HG03060 (cell line): ENCODE results near the gene MUC12.
"Not testable (repeated sequence)": the region's sequence is repeated elsewhere in the genome, so short reads cannot be mapped to it uniquely, and the experiment has no call there.

Source experiments
- ATAC-seq: cut with Tn5 transposase; IDR thresholded peaks from one replicate; pipeline ENCODE4 v1.9.1; 2021; ENCODE audit warnings: low read depth, moderate number of reproducible peaks; ENCODE audit not compliant: unreplicated experiment

The MUC12 gene

GRCh38 chr7:100983451-100984187 lies 14.3 kb downstream of the MUC12 start:
- ATAC-seq, result no peak

DNA sequence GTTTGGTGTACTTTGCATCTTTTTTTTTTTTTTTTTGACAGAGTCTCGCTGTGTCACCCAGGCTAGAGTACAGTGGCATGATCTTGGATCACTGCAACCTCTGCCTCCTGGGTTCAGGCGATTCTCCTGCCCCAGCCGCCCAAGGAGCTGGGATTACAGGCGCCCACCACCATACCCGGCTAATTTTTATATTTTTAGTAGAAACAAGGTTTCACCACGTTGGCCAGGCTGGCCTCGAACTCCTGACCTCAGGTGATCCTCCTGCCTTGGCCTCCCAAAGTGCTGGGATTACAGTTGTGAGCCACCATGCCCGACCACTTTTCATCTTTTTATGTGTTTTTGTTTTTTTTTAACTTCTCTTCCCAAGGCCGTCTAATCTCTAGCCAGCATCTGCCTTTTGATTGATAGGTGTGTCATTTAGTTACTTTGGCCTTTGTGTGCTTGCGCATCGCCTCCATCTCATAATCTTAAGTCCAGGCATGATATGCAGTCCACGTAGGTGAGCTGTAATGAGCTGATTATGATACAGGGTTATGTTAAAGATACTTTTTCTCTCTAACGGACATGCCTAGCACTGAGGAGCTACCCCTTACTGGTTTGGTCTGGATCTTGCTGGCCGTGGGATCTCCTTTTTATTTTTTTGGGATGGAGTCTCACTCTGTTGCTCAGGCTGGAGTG lies 15.0 kb downstream of the MUC12 start:
- ATAC-seq, result not testable (repeated sequence)

DNA sequence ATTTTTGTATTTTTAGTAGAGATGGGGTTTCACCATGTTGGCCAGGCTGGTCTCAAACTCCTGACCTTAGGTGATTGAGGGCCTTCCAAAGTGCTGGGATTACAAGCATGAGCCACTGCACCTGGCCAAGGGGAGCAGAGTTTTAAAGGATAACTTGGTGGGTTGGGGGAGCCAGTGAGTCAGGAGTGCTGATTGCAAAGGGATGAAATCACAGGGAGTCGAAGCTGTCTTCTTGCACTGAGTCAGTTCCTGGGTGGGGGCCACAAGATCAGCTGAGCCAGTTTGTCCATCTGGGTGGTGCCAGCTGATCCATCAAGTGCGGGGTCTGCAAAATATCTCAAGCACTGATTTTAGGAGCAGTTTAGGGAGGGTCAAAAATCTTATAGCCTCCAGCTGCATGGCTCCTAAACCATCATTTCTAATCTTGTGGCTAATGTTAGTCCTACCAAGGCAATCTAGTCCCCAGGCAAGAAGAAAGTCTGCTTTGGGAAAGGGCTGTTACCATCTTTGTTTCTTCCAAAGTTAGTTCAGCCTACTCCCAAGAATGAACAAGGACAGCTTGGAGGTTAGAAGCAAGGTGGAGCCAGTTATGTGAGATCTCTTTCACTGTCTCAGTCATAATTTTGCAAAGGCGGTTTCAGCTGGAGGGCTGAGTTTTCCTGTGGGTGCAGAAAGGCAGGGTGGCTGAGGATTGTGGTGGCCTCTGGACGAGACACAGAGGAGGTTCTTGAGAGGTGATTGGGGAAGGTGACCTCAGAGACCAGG lies 15.8 kb downstream of the MUC12 start:
- ATAC-seq, result not testable (repeated sequence)

DNA sequence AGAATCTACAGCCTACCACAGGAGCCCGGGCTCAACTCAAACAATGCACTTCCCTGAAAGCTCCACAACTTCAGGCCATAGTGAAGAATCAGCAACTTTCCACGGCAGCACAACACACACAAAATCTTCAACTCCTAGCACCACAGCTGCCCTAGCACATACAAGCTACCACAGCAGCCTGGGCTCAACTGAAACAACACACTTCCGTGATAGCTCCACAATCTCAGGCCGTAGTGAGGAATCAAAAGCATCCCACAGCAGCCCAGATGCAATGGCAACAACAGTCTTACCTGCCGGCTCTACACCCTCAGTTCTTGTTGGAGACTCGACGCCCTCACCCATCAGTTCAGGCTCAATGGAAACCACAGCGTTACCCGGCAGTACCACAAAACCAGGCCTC lies 22.3 kb downstream of the MUC12 start:
- ATAC-seq, result no peak

DNA sequence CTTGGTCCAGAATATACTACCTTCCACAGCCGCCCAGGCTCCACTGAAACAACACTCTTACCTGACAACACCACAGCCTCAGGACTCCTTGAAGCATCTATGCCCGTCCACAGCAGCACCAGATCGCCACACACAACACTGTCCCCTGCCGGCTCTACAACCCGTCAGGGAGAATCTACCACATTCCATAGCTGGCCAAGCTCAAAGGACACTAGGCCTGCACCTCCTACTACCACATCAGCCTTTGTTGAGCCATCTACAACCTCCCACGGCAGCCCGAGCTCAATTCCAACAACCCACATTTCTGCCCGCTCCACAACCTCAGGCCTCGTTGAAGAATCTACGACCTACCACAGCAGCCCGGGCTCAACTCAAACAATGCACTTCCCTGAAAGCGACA lies 22.9 kb downstream of the MUC12 start:
- ATAC-seq, result not testable (repeated sequence)

DNA sequence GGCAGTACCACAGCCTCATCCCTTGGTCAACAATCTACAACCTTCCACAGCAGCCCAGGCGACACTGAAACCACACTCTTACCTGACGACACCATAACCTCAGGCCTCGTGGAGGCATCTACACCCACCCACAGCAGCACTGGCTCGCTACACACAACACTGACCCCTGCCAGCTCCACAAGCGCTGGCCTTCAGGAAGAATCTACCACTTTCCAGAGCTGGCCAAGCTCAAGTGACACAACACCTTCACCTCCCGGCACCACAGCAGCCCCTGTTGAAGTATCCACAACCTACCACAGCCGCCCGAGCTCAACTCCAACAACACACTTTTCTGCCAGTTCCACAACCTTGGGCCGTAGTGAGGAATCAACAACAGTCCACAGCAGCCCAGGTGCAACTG lies 25.3 kb downstream of the MUC12 start:
- ATAC-seq, result not testable (repeated sequence)

- ATAC-seq, result not testable (repeated sequence)
These were observed 29.2 kb downstream of the MUC12 start for GRCh38 chr7:100998530-100998929.

GRCh38 chr7:100999334-100999733 lies 30.0 kb downstream of the MUC12 start:
- ATAC-seq, result not testable (repeated sequence)

GRCh38 chr7:101000025-101000424 lies 30.7 kb downstream of the MUC12 start:
- ATAC-seq, result not testable (repeated sequence)

GRCh38 chr7:101002333-101002732 lies 33.0 kb downstream of the MUC12 start:
- not testable (repeated sequence) for ATAC-seq

GRCh38 chr7:101007361-101007760 lies 38.0 kb downstream of the MUC12 start:
- not testable (repeated sequence) for ATAC-seq

DNA sequence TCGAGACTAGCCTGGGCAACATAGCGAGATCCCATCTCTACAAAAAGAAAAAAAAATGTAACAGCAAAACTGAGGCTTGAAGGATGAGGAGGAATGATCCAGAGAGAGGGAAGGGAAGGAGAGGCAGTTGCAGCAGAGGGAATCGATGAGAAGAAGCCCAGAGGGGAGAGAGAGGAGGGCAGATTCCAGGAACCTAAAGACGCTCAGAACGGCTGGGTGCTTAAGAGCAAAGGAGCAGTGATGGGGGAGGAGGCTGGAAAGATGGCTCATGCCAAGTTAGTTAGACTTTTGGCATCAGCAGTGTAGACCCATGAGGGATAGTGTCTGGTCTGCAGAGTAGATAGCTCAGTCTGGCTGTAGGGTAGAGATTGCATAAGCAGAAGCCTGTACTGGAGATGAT lies 40.3 kb downstream of the MUC12 start:
- ATAC-seq, result no peak

GRCh38 chr7:101012931-101013330 lies 43.6 kb downstream of the MUC12 start:
- no peak for ATAC-seq

GRCh38 chr7:101015626-101016025 lies 46.3 kb downstream of the MUC12 start:
- no peak for ATAC-seq

DNA sequence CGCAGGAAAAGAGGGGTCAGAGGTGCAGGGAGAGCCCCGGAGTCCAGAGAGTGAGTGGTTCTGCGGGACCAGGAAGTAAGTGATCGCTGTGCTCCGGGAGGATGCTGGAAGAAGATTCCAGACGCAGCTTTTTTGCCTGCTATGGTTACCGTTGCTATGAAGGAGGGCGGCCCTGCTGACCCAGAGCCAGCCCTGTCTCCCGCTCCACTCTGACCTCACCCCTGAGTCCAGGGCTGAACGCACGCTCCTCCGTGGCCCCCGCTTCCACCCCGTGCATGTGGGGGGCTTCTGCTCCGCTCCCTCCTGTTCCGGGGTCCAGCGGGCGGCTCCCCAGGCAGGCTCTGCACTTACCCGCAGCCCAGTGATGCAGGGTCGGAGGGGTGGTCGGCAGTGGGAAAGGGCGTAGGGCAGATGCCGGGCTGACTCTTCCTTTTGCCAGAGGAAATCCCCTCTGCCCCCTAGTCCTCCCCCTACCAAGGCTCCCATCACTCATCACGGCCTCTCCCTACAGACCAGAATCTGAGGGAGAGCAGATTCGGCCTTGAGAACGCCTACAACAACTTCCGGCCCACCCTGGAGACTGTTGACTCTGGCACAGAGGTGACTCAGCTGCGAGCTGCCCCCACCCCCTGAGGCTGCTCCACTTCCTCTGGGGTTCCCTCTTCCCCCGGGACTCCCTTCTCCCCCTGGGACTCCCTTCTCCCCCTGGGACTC lies 47.9 kb downstream of the MUC12 start:
- no peak for ATAC-seq

- no peak for ATAC-seq
These were observed 49.2 kb downstream of the MUC12 start for GRCh38 chr7:101018271-101019167.

- no peak for ATAC-seq
These were observed 51.1 kb downstream of the MUC12 start for GRCh38 chr7:101020444-101020843.

DNA sequence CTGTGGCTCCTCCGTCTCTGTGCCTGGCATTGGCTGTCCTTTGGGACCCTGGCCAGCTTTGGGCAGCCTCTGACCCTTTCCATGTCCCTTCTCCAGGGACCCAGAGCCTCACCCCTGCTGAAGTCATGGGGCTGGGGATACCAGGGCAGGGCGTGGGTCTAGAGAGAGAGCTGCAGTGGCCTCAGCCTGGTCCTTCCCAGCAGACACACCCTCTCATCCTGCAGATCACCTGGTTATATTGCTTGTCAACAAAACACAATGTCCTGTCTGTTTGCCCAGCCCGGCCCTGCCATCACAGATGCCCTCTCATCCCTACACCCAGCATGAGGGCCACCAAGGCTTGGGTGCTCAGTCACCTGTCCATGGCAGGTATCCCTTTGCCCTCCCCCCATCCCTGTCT lies 52.3 kb downstream of the MUC12 start:
- no peak for ATAC-seq

DNA sequence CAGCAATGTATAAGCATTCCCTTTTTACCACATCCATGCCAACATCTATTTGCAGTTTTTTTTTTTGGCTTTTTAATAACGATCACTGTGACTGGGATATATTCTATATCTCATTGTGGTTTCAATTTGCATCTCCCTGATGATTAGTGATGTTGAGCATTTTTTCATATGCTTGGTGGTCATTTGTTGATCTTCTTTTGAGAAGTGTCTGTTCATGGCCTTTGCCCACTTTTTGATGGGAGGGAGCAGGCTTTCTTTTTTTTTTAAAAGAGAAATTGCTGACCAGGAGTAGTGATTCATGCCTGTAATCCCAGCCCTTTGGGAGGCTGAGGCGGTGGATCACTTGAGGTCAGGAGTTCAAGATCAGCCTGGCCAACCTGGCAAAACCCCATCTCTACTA lies 54.5 kb downstream of the MUC12 start:
- ATAC-seq, result no peak

DNA sequence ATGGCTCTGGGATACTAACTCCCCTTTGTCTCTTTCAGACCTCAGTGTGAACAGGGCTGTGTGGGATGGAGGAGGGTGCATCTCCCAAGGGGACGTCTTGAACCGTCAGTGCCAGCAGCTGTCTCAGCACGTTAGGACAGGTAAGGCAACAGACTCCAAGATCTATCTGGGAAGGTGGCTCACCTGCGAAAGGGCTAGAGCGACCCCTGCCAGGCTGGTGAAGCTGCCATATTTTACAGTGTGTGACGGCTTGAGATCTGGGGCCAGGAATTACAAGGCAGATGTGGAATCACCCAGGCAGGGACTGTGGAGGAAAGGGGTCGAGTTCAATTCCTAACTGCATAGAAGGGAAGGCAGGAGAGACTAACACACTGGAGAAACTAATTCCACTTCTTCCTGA lies 61.7 kb downstream of the MUC12 start:
- no peak for ATAC-seq
